ENCODE results near the gene ZNF804A. TPM values are rescaled to one million over a fixed set of nuclear protein-coding genes. Genes with fewer than 3 reads are reported as not detected.

Gene ZNF804A
- total RNA-seq, 2 experiments from 2014 or later = not detected

- Mint-ChIP-seq H3K4me1 (no peaks in the 10 kb centered on the region), H3K27me3 (no peaks in the 10 kb centered on the region), H3K36me3 (no peaks in the 10 kb centered on the region), H3K27ac (no peak overlapping the region), H3K9me3 (ENCODE audit: low read depth) (no peaks in the 10 kb centered on the region), H3K4me3 (no peak overlapping the region)
- no peak for ATAC-seq
- CTCF ChIA-PET = no interaction called here
- no peak for DNase-seq
These were observed 167.0 kb downstream of the ZNF804A start for GRCh38 chr2:184765112-184765895.

GRCh38 chr2:184767059-184767458 lies 168.7 kb downstream of the ZNF804A start:
- Mint-ChIP-seq H3K27me3 (no peaks in the 10 kb centered on the region), H3K4me3 (no peak overlapping the region), H3K36me3 (no peaks in the 10 kb centered on the region), H3K9me3 (ENCODE audit: low read depth) (no peaks in the 10 kb centered on the region), H3K4me1 (no peaks in the 10 kb centered on the region), H3K27ac (no peak overlapping the region)
- CTCF ChIA-PET = no interaction called here
- ATAC-seq = no peak
- DNase-seq = no peak

- H3K27ac Mint-ChIP-seq = no peak overlapping the region
- peaks cover 4% of the 10 kb centered on the region for H3K9me3 Mint-ChIP-seq (ENCODE audit: low read depth)
- H3K4me1 Mint-ChIP-seq = no peaks in the 10 kb centered on the region
- no peaks in the 10 kb centered on the region for H3K27me3 Mint-ChIP-seq
- CTCF ChIA-PET = no interaction called here
- ATAC-seq (no peak), DNase-seq (no peak)
- H3K4me3 Mint-ChIP-seq = no peak overlapping the region
- H3K36me3 Mint-ChIP-seq = no peaks in the 10 kb centered on the region
These were observed 170.7 kb downstream of the ZNF804A start for GRCh38 chr2:184769023-184769422.

- Mint-ChIP-seq H3K36me3 (no peaks in the 10 kb centered on the region), H3K27me3 (no peaks in the 10 kb centered on the region), H3K27ac (no peak overlapping the region), H3K4me3 (no peak overlapping the region), H3K4me1 (no peaks in the 10 kb centered on the region), H3K9me3 (ENCODE audit: low read depth) (peaks cover 4% of the 10 kb centered on the region)
- CTCF ChIA-PET = no interaction called here
- DNase-seq (no peak), ATAC-seq (no peak)
These were observed 171.4 kb downstream of the ZNF804A start for GRCh38 chr2:184769686-184770085.

- H3K9me3 Mint-ChIP-seq (ENCODE audit: low read depth) = peaks cover 5% of the 10 kb centered on the region
- no peaks in the 10 kb centered on the region for H3K36me3 Mint-ChIP-seq
- no peaks in the 10 kb centered on the region for H3K4me1 Mint-ChIP-seq
- ATAC-seq (no peak), DNase-seq (no peak)
- H3K4me3 Mint-ChIP-seq = no peak overlapping the region
- no peaks in the 10 kb centered on the region for H3K27me3 Mint-ChIP-seq
- H3K27ac Mint-ChIP-seq = no peak overlapping the region
- CTCF ChIA-PET = no interaction called here
These were observed 181.4 kb downstream of the ZNF804A start for GRCh38 chr2:184779777-184780176.

GRCh38 chr2:184780384-184780783 lies 182.1 kb downstream of the ZNF804A start:
- Mint-ChIP-seq H3K9me3 (ENCODE audit: low read depth) (peaks cover 5% of the 10 kb centered on the region), H3K27me3 (no peaks in the 10 kb centered on the region), H3K4me3 (no peak overlapping the region), H3K27ac (no peak overlapping the region), H3K36me3 (no peaks in the 10 kb centered on the region), H3K4me1 (no peaks in the 10 kb centered on the region)
- DNase-seq (no peak), ATAC-seq (no peak)
- CTCF ChIA-PET = no interaction called here

- CTCF ChIA-PET = no interaction called here
- ATAC-seq (no peak), DNase-seq (no peak)
- H3K4me1 Mint-ChIP-seq = no peaks in the 10 kb centered on the region
- peaks cover 5% of the 10 kb centered on the region for H3K9me3 Mint-ChIP-seq (ENCODE audit: low read depth)
- no peaks in the 10 kb centered on the region for H3K27me3 Mint-ChIP-seq
- no peak overlapping the region for H3K4me3 Mint-ChIP-seq
- no peaks in the 10 kb centered on the region for H3K36me3 Mint-ChIP-seq
- H3K27ac Mint-ChIP-seq = no peak overlapping the region
These were observed 182.6 kb downstream of the ZNF804A start for GRCh38 chr2:184780944-184781343.

- no peak for ATAC-seq
These were observed 185.2 kb downstream of the ZNF804A start for GRCh38 chr2:184783576-184783975.

GRCh38 chr2:184793176-184793575 lies 194.8 kb downstream of the ZNF804A start:
- Mint-ChIP-seq H3K4me1 (no peaks in the 10 kb centered on the region), H3K27me3 (no peaks in the 10 kb centered on the region), H3K4me3 (no peak overlapping the region), H3K27ac (no peak overlapping the region), H3K36me3 (no peaks in the 10 kb centered on the region), H3K9me3 (ENCODE audit: low read depth) (peaks cover 7% of the 10 kb centered on the region)
- DNase-seq (no peak), ATAC-seq (no peak)
- CTCF ChIA-PET = no interaction called here

More at GRCh38 chr2:184783576-184783975, 185.2 kb downstream of the ZNF804A start:
- CTCF ChIA-PET = no interaction called here
- no peak for DNase-seq
- Mint-ChIP-seq H3K27ac (no peak overlapping the region), H3K4me3 (no peak overlapping the region), H3K4me1 (no peaks in the 10 kb centered on the region), H3K27me3 (no peaks in the 10 kb centered on the region), H3K36me3 (no peaks in the 10 kb centered on the region), H3K9me3 (ENCODE audit: low read depth) (peaks cover 5% of the 10 kb centered on the region)

- ATAC-seq (no peak), DNase-seq (no peak)
- Mint-ChIP-seq H3K36me3 (no peaks in the 10 kb centered on the region), H3K4me1 (no peaks in the 10 kb centered on the region), H3K9me3 (ENCODE audit: low read depth) (peaks cover 9% of the 10 kb centered on the region), H3K4me3 (no peak overlapping the region), H3K27ac (no peak overlapping the region), H3K27me3 (no peaks in the 10 kb centered on the region)
- CTCF ChIA-PET = no interaction called here
These were observed 201.1 kb downstream of the ZNF804A start for GRCh38 chr2:184799379-184799778.

GRCh38 chr2:184814421-184814820 lies 216.1 kb downstream of the ZNF804A start:
- CTCF ChIA-PET = no interaction called here
- H3K4me3 Mint-ChIP-seq = no peak overlapping the region
- H3K36me3 Mint-ChIP-seq = no peaks in the 10 kb centered on the region
- DNase-seq (no peak), ATAC-seq (no peak)
- H3K4me1 Mint-ChIP-seq = no peaks in the 10 kb centered on the region
- H3K9me3 Mint-ChIP-seq (ENCODE audit: low read depth) = peaks cover 7% of the 10 kb centered on the region
- no peaks in the 10 kb centered on the region for H3K27me3 Mint-ChIP-seq
- no peak overlapping the region for H3K27ac Mint-ChIP-seq

- CTCF ChIA-PET = no interaction called here
These were observed 217.5 kb downstream of the ZNF804A start for GRCh38 chr2:184815824-184816223.

GRCh38 chr2:184824597-184824996 lies 226.3 kb downstream of the ZNF804A start:
- no peak overlapping the region for H3K4me3 Mint-ChIP-seq
- CTCF ChIA-PET = no interaction called here
- no peaks in the 10 kb centered on the region for H3K9me3 Mint-ChIP-seq (ENCODE audit: low read depth)
- ATAC-seq (no peak), DNase-seq (no peak)
- no peaks in the 10 kb centered on the region for H3K4me1 Mint-ChIP-seq
- H3K27ac Mint-ChIP-seq = no peak overlapping the region
- H3K36me3 Mint-ChIP-seq = no peaks in the 10 kb centered on the region
- no peaks in the 10 kb centered on the region for H3K27me3 Mint-ChIP-seq

More at GRCh38 chr2:184815824-184816223, 217.5 kb downstream of the ZNF804A start:
- no peak overlapping the region for H3K4me3 Mint-ChIP-seq
- DNase-seq (no peak), ATAC-seq (no peak)
- no peak overlapping the region for H3K27ac Mint-ChIP-seq
- no peaks in the 10 kb centered on the region for H3K36me3 Mint-ChIP-seq
- no peaks in the 10 kb centered on the region for H3K4me1 Mint-ChIP-seq
- no peaks in the 10 kb centered on the region for H3K27me3 Mint-ChIP-seq
- peaks cover 7% of the 10 kb centered on the region for H3K9me3 Mint-ChIP-seq (ENCODE audit: low read depth)

- no peaks in the 10 kb centered on the region for H3K4me1 Mint-ChIP-seq
- CTCF ChIA-PET = no interaction called here
- no peaks in the 10 kb centered on the region for H3K27me3 Mint-ChIP-seq
- ATAC-seq = no peak
- no peak for DNase-seq
- H3K4me3 Mint-ChIP-seq = no peak overlapping the region
- no peaks in the 10 kb centered on the region for H3K36me3 Mint-ChIP-seq
- no peak overlapping the region for H3K27ac Mint-ChIP-seq
- no peaks in the 10 kb centered on the region for H3K9me3 Mint-ChIP-seq (ENCODE audit: low read depth)
These were observed 232.2 kb downstream of the ZNF804A start for GRCh38 chr2:184830531-184830930.
